WTC11 (cell line): ENCODE data around the gene TOM1L2.

ENCODE experiments used
- ATF1 ChIP-seq: sonication (generic); formaldehyde crosslinking; IDR thresholded peaks from 2 replicates; pipeline ENCODE4 v1.8.1; 2023; ENCODE audit warnings: mild to moderate bottlenecking, moderate library complexity, missing genetic modification reagents
- CBFB ChIP-seq: sonication (generic); formaldehyde crosslinking; IDR thresholded peaks from 2 replicates; pipeline ENCODE4 v1.8.1; 2022; ENCODE audit warnings: mild to moderate bottlenecking, low read depth, missing genetic modification reagents
- CREB1 ChIP-seq: sonication (generic); formaldehyde crosslinking; IDR thresholded peaks from 2 replicates; pipeline ENCODE4 v1.8.0; 2023; ENCODE audit warnings: mild to moderate bottlenecking, missing genetic modification reagents
- E2F1 ChIP-seq: sonication (generic); formaldehyde crosslinking; IDR thresholded peaks from 2 replicates; pipeline ENCODE4 v1.8.0; 2022; ENCODE audit warnings: mild to moderate bottlenecking, missing genetic modification reagents
- ESRRA ChIP-seq: sonication (generic); formaldehyde crosslinking; IDR thresholded peaks from 2 replicates; pipeline ENCODE4 v1.8.1; 2022; ENCODE audit warnings: mild to moderate bottlenecking, missing genetic modification reagents, borderline replicate concordance
- FOXP1 ChIP-seq: sonication (generic); formaldehyde crosslinking; IDR thresholded peaks from 2 replicates; pipeline ENCODE4 v1.8.0; 2022; ENCODE audit warnings: missing genetic modification reagents, mild to moderate bottlenecking, moderate library complexity, borderline replicate concordance
- MAX ChIP-seq: sonication (generic); formaldehyde crosslinking; IDR thresholded peaks from 2 replicates; pipeline ENCODE4 v1.8.0; 2022; ENCODE audit warnings: mild to moderate bottlenecking, missing genetic modification reagents
- NFYB ChIP-seq: sonication (generic); formaldehyde crosslinking; conservative IDR thresholded peaks from 2 replicates; pipeline ENCODE4 v1.8.0; 2022; ENCODE audit warnings: low read depth, missing genetic modification reagents
- NR1H2 ChIP-seq: sonication (generic); formaldehyde crosslinking; IDR thresholded peaks from 2 replicates; pipeline ENCODE4 v1.9.0; 2021; ENCODE audit warnings: mild to moderate bottlenecking, moderate library complexity, missing genetic modification reagents
- PREB ChIP-seq: sonication (generic); formaldehyde crosslinking; IDR thresholded peaks from 2 replicates; pipeline ENCODE4 v1.8.1; 2022; ENCODE audit warnings: mild to moderate bottlenecking, missing genetic modification reagents, moderate library complexity, borderline replicate concordance
- SMAD4 ChIP-seq: sonication (generic); formaldehyde crosslinking; IDR thresholded peaks from 2 replicates; pipeline ENCODE4 v1.8.0; 2022; ENCODE audit warnings: mild to moderate bottlenecking, missing genetic modification reagents
- SP1 ChIP-seq: sonication (generic); formaldehyde crosslinking; conservative IDR thresholded peaks from 2 replicates; pipeline ENCODE4 v1.8.1; 2022; ENCODE audit warnings: missing genetic modification reagents
- TCF7 ChIP-seq: sonication (generic); formaldehyde crosslinking; IDR thresholded peaks from 2 replicates; pipeline ENCODE4 v1.8.0; 2022; ENCODE audit warnings: mild to moderate bottlenecking, low read depth, missing genetic modification reagents, moderate library complexity
- TF ChIP-seq, protein P1 (sequence below): fragments of 200-600 bp; IDR thresholded peaks from 2 replicates; pipeline ENCODE4 v1.8.0; 2022; ENCODE audit warnings: antibody characterized with exemption

GRCh38 chr17:17798573-17799255 is 173.5 kb downstream of the TOM1L2 start:
- TF ChIP-seq, protein P1, sequence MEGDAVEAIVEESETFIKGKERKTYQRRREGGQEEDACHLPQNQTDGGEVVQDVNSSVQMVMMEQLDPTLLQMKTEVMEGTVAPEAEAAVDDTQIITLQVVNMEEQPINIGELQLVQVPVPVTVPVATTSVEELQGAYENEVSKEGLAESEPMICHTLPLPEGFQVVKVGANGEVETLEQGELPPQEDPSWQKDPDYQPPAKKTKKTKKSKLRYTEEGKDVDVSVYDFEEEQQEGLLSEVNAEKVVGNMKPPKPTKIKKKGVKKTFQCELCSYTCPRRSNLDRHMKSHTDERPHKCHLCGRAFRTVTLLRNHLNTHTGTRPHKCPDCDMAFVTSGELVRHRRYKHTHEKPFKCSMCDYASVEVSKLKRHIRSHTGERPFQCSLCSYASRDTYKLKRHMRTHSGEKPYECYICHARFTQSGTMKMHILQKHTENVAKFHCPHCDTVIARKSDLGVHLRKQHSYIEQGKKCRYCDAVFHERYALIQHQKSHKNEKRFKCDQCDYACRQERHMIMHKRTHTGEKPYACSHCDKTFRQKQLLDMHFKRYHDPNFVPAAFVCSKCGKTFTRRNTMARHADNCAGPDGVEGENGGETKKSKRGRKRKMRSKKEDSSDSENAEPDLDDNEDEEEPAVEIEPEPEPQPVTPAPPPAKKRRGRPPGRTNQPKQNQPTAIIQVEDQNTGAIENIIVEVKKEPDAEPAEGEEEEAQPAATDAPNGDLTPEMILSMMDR = no peak
- TF ChIP-seq MAX = no peak
- no peak for TF ChIP-seq CBFB (CRISPR knock-in tag)
- no peak for TF ChIP-seq NR1H2
- no peak for TF ChIP-seq ESRRA (CRISPR knock-in tag)
- TF ChIP-seq TCF7 (CRISPR knock-in tag) = no peak
- no peak for TF ChIP-seq E2F1 (CRISPR knock-in tag)
- TF ChIP-seq SP1 (CRISPR knock-in tag) = no peak
- TF ChIP-seq SMAD4 (CRISPR knock-in tag) = no peak
- no peak for TF ChIP-seq ATF1 (CRISPR knock-in tag)
- no peak for TF ChIP-seq FOXP1 (CRISPR knock-in tag)
- no peak for TF ChIP-seq NFYB (CRISPR knock-in tag)
- no peak for TF ChIP-seq CREB1 (CRISPR knock-in tag)
- no peak for TF ChIP-seq PREB (CRISPR knock-in tag)
